WTC11 (cell line): Measurements from ENCODE around the gene SPATA6. TPM values are rescaled to one million over a fixed set of nuclear protein-coding genes. Genes with fewer than 3 reads are reported as not detected.

Experiments
- ATAC-seq: fragments of 200-7000 bp; cut with Tn5 transposase; 2 replicates; pipeline ENCODE4 v1.10.0; 2021; ENCODE audit warnings: mild to moderate bottlenecking, moderate library complexity
- CTCF ChIA-PET: fragments of 300-600 bp; sonication (Branson Sonifier 250); formaldehyde crosslinking; loops from one replicate; lab custom pipeline; 2021; ENCODE audit warnings: antibody characterized with exemption; lab: Charles Lee
- POLR2A ChIA-PET: fragments of 350-600 bp; sonication (Branson Sonifier 250); formaldehyde crosslinking; loops from one replicate; lab custom pipeline; 2021; ENCODE audit warnings: antibody characterized with exemption; lab: Charles Lee
- DNase-seq: peaks from one replicate; pipeline ENCODE4 v3.0.0; 2021; ENCODE audit warnings: low spot score
- H3K27ac Mint-ChIP-seq: 2 replicates; pipeline ENCODE4 v1.8.0; 2021; ENCODE audit warnings: mixed read lengths
- H3K27me3 Mint-ChIP-seq: 2 replicates; pipeline ENCODE4 v1.8.0; 2021; ENCODE audit warnings: low read depth, mild to moderate bottlenecking, moderate library complexity, mixed read lengths
- H3K36me3 Mint-ChIP-seq: 2 replicates; pipeline ENCODE4 v1.8.0; 2021; ENCODE audit warnings: mixed read lengths
- H3K4me1 Mint-ChIP-seq: 2 replicates; pipeline ENCODE4 v1.8.0; 2022; ENCODE audit warnings: mixed read lengths
- H3K4me3 Mint-ChIP-seq: 2 replicates; pipeline ENCODE4 v1.8.0; 2021; ENCODE audit warnings: mild to moderate bottlenecking, moderate library complexity, mixed read lengths
- H3K9me3 Mint-ChIP-seq: 2 replicates; pipeline ENCODE4 v1.8.0; 2021; ENCODE audit warnings: mixed read lengths
- ATF2 ChIP-seq: sonication (generic); formaldehyde crosslinking; IDR thresholded peaks from 2 replicates; pipeline ENCODE4 v1.8.1; 2022; ENCODE audit warnings: low read depth, missing genetic modification reagents, borderline replicate concordance
- CDX4 ChIP-seq: fragments of 250-450 bp; sonication (Bioruptor Pico); IDR thresholded peaks from 2 replicates; pipeline ENCODE4 v1.9.0; 2021; ENCODE audit warnings: moderate library complexity, mild to moderate bottlenecking, inconsistent platforms, borderline replicate concordance
- CREM ChIP-seq: sonication (generic); formaldehyde crosslinking; IDR thresholded peaks from 2 replicates; pipeline ENCODE4 v1.8.1; 2022; ENCODE audit warnings: mild to moderate bottlenecking, missing genetic modification reagents, moderate library complexity
- CTCF ChIP-seq: fragments of 200-600 bp; IDR thresholded peaks from 2 replicates; pipeline ENCODE4 v1.8.0; 2022; ENCODE audit warnings: antibody characterized with exemption
- EMX1 ChIP-seq: fragments of 250-450 bp; sonication (Bioruptor Pico); IDR thresholded peaks from 2 replicates; pipeline ENCODE4 v1.8.0; 2021; ENCODE audit warnings: mild to moderate bottlenecking
- GABPB1 ChIP-seq: sonication (generic); formaldehyde crosslinking; IDR thresholded peaks from 2 replicates; pipeline ENCODE4 v1.8.1; 2023; ENCODE audit warnings: mild to moderate bottlenecking, missing genetic modification reagents
- GRHL2 ChIP-seq: fragments of 250-450 bp; sonication (Bioruptor Pico); IDR thresholded peaks from 2 replicates; pipeline ENCODE4 v1.8.0; 2022; ENCODE audit warnings: mild to moderate bottlenecking, moderate library complexity; ENCODE audit not compliant: insufficient replicate concordance, severe bottlenecking
- HMGXB4 ChIP-seq: sonication (generic); formaldehyde crosslinking; IDR thresholded peaks from 2 replicates; pipeline ENCODE4 v1.8.1; 2023; ENCODE audit warnings: mild to moderate bottlenecking, moderate library complexity, missing genetic modification reagents
- IRF2 ChIP-seq: sonication (generic); formaldehyde crosslinking; IDR thresholded peaks from 2 replicates; pipeline ENCODE4 v1.8.0; 2022; ENCODE audit warnings: low read depth, missing genetic modification reagents, borderline replicate concordance
- KAT7 ChIP-seq: sonication (generic); formaldehyde crosslinking; IDR thresholded peaks from 2 replicates; pipeline ENCODE4 v1.8.1; 2023; ENCODE audit warnings: missing genetic modification reagents, mild to moderate bottlenecking, borderline replicate concordance
- MYBL2 ChIP-seq: sonication (generic); formaldehyde crosslinking; IDR thresholded peaks from 2 replicates; pipeline ENCODE4 v1.8.1; 2023; ENCODE audit warnings: mild to moderate bottlenecking, moderate library complexity, missing genetic modification reagents
- NFATC4 ChIP-seq: fragments of 250-450 bp; sonication (Bioruptor Pico); IDR thresholded peaks from 2 replicates; pipeline ENCODE4 v1.9.0; 2021; ENCODE audit warnings: mild to moderate bottlenecking
- NFE2L1 ChIP-seq: sonication (generic); formaldehyde crosslinking; IDR thresholded peaks from 2 replicates; pipeline ENCODE4 v1.8.1; 2023; ENCODE audit warnings: missing genetic modification reagents
- PRRX2 ChIP-seq: fragments of 250-450 bp; sonication (Bioruptor Pico); IDR thresholded peaks from 2 replicates; pipeline ENCODE4 v1.8.0; 2021; ENCODE audit warnings: mild to moderate bottlenecking
- SOX15 ChIP-seq: fragments of 250-450 bp; sonication (Bioruptor Pico); IDR thresholded peaks from 2 replicates; pipeline ENCODE4 v1.9.0; 2021; ENCODE audit warnings: mild to moderate bottlenecking
- STAT6 ChIP-seq: sonication (generic); formaldehyde crosslinking; conservative IDR thresholded peaks from 2 replicates; pipeline ENCODE4 v1.8.1; 2023; ENCODE audit warnings: mild to moderate bottlenecking, low read depth, missing genetic modification reagents, moderate library complexity
- TCF7 ChIP-seq: sonication (generic); formaldehyde crosslinking; IDR thresholded peaks from 2 replicates; pipeline ENCODE4 v1.8.0; 2022; ENCODE audit warnings: mild to moderate bottlenecking, low read depth, missing genetic modification reagents, moderate library complexity
- ZBTB21 ChIP-seq: sonication (generic); formaldehyde crosslinking; IDR thresholded peaks from 2 replicates; pipeline ENCODE4 v1.8.1; 2023; ENCODE audit warnings: mild to moderate bottlenecking, missing genetic modification reagents, borderline replicate concordance
- ZNF138 ChIP-seq: sonication (generic); formaldehyde crosslinking; conservative IDR thresholded peaks from 2 replicates; pipeline ENCODE4 v1.8.1; 2022; ENCODE audit warnings: mild to moderate bottlenecking, moderate library complexity, missing genetic modification reagents
- ZNF219 ChIP-seq: sonication (generic); formaldehyde crosslinking; IDR thresholded peaks from 2 replicates; pipeline ENCODE4 v1.8.0; 2023; ENCODE audit warnings: missing genetic modification reagents, mild to moderate bottlenecking, borderline replicate concordance
- ZNF232 ChIP-seq: sonication (generic); formaldehyde crosslinking; IDR thresholded peaks from 2 replicates; pipeline ENCODE4 v1.8.0; 2022; ENCODE audit warnings: mild to moderate bottlenecking, missing genetic modification reagents
- ZNF425 ChIP-seq: fragments of 250-450 bp; sonication (Bioruptor Pico); conservative IDR thresholded peaks from 2 replicates; pipeline ENCODE4 v1.9.0; 2021; ENCODE audit warnings: mild to moderate bottlenecking
- ZNF512 ChIP-seq: sonication (generic); formaldehyde crosslinking; IDR thresholded peaks from 2 replicates; pipeline ENCODE4 v1.8.1; 2022; ENCODE audit warnings: missing genetic modification reagents, borderline replicate concordance
- ZNF671 ChIP-seq: fragments of 250-450 bp; sonication (Bioruptor Pico); IDR thresholded peaks from 2 replicates; pipeline ENCODE4 v1.8.0; 2021; ENCODE audit warnings: mild to moderate bottlenecking
- total RNA-seq: library from RNA; stranded (reverse); gene quantifications from 3 replicates; pipeline ENCODE4 v1.2.3, GENCODE V29; 2021

Gene SPATA6
- total RNA-seq, 1 experiment from 2014 or later = 17.7 TPM

- Mint-ChIP-seq H3K27me3 (no peaks in the 10 kb centered on the region; the same call in 1 of the 2 replicates), H3K27ac (no peak overlapping the region), H3K4me1 (no peaks in the 10 kb centered on the region), H3K9me3 (peaks cover 35% of the 10 kb centered on the region), H3K36me3 (peaks cover 27% of the 10 kb centered on the region), H3K4me3 (no peak overlapping the region)
- no peak for ATAC-seq
- CTCF ChIA-PET = no interaction called here
- no peak for TF ChIP-seq NFATC4 (CRISPR knock-in tag)
- no peak for TF ChIP-seq ZNF512 (CRISPR knock-in tag)
- TF ChIP-seq GABPB1 = no peak
- no peak for TF ChIP-seq IRF2
- TF ChIP-seq ZNF219 = no peak
- no peak for TF ChIP-seq GRHL2
- no peak for TF ChIP-seq MYBL2 (CRISPR knock-in tag)
- TF ChIP-seq KAT7 (CRISPR knock-in tag) = no peak
- no peak for TF ChIP-seq ZBTB21
- no peak for TF ChIP-seq TCF7 (CRISPR knock-in tag)
- TF ChIP-seq EMX1 (CRISPR knock-in tag) = no peak
- TF ChIP-seq CTCF = no peak
- no peak for TF ChIP-seq ZNF425 (CRISPR knock-in tag)
- TF ChIP-seq ZNF671 (CRISPR knock-in tag) = no peak
- POLR2A ChIA-PET = no interaction called here
- DNase-seq = no peak
These were observed 84.6 kb downstream of the SPATA6 start for GRCh38 chr1:48387409-48387808.

GRCh38 chr1:48374785-48375184 is 97.2 kb downstream of the SPATA6 start:
- no peak overlapping the region for H3K4me3 Mint-ChIP-seq
- no peaks in the 10 kb centered on the region for H3K4me1 Mint-ChIP-seq
- peaks cover 65% of the 10 kb centered on the region for H3K9me3 Mint-ChIP-seq
- peaks cover 52% of the 10 kb centered on the region for H3K36me3 Mint-ChIP-seq
- no peak overlapping the region for H3K27ac Mint-ChIP-seq
- H3K27me3 Mint-ChIP-seq = 0 out of 2 replicates have a peak, but pooled peaks cover 2% of the 10 kb centered on the region
- ATAC-seq (no peak), DNase-seq (no peak)
- CTCF ChIA-PET = no interaction called here
- POLR2A ChIA-PET = no interaction called here
- TF ChIP-seq STAT6 (CRISPR knock-in tag) (no peak), ATF2 (CRISPR knock-in tag) (no peak), NFE2L1 (CRISPR knock-in tag) (no peak), EMX1 (CRISPR knock-in tag) (no peak), SOX15 (CRISPR knock-in tag) (no peak), MYBL2 (CRISPR knock-in tag) (no peak), ZNF232 (no peak), ZNF138 (CRISPR knock-in tag) (no peak), CREM (CRISPR knock-in tag) (no peak), HMGXB4 (CRISPR knock-in tag) (no peak), CDX4 (CRISPR knock-in tag) (no peak), PRRX2 (CRISPR knock-in tag) (no peak)
